22Rv1 (cell line): ENCODE measurements around the gene ACSF2.

ENCODE experiments used
- CTCF ChIP-seq: fragments of 450-650 bp; IDR thresholded peaks from 2 replicates; pipeline ENCODE4 v1.5.1; 2017; ENCODE audit warnings: mild to moderate bottlenecking
- ZFX ChIP-seq: fragments of 450-650 bp; IDR thresholded peaks from 2 replicates; pipeline ENCODE4 v1.6.1; 2017; ENCODE audit warnings: antibody characterized with exemption, borderline replicate concordance

GRCh38 chr17:50466371-50467113 lies 40.5 kb downstream of the ACSF2 start:
- TF ChIP-seq CTCF = no peak
- TF ChIP-seq ZFX = no peak
